Limb (tissue), 2 donors: ENCODE measurements around the gene GALNS.
"Not testable (repeated sequence)": the region's sequence is repeated elsewhere in the genome, so short reads cannot be mapped to it uniquely, and the experiment has no call there.

Experiments
- DNase-seq, 2 donors: peaks; one replicate each; pipeline ENCODE4 v3.0.0-alpha.2; 2016; ENCODE audit errors: extremely low spot score in 2 of 2

The GALNS gene

DNA sequence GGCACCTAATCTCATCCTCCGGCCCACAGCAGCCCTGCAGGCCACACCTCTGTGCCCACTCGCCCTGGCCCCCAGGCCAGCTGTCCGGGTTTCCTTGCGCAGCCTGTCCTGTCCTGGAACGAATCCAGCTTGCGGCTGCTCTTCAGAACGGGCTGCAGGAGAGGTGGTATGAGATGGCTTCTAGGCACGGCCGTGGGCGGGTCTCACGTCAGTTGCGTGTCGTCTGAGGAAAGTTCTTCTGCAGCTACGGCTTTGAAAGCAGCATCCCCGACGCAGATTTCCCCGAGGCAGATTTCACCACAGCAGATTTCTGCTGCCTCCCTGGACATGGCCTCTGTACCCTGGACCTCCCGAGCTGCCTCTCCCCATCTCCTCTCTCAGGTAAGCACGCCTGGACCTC lies 18.2 kb downstream of the GALNS start:
- no peak for DNase-seq

DNA sequence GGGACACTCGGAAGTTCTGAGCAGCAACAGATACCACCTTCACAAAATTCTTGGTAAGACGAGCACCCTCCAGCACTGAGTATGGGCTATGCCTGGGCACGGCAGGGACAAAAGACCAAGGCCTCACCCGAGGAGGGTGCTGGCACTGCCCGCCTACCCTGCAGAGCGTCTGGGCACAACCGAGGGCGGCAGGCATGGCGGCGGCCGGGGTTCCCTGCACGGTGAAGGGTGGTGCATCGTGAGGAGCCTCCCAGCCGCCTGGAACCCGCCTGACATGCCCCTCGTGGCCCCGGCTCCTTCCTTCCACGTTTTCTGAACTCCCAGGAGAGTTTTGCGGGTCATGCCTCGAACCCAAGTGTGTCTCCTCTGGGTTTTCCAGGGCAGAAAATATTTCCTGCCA lies 18.9 kb downstream of the GALNS start:
- no peak for DNase-seq

DNA sequence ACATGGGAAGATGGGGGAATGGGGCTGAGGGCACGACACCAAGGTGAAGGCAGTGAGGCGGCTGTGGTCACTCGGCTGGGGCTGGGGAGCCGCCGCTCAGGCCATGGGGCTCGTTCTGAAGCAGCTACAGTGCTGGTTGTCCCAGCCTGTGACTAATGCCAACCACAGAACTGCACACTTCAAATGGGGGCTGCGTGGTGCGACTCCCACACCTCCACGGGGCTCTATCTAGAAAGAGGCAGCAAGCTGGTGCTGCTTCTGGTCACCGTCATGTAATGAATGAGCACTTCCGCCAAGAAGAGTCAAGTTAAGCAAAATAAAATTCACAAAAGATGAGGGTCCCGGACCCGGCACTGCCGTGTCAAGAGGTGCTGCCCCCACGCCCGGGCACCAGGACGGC lies 20.0 kb downstream of the GALNS start:
- DNase-seq: no peak

DNA sequence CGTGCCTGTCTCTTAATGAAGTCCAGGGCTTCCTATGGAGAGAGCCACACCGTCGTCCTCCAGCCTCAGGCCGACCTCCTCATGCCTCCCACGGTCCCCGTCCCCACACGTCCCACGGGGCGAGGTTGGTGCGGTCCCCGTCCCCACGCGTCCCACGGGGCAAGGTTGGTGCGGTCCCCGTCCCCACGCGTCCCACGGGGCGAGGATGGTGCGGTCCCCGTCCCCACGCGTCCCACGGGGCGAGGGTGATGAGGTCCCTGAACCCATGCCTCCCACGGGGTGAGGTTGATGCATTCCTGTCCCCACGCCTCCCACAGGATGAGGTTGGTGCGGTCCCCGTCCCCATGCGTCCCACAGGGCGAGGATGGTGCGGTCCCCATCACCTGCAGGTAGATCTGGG lies 20.9 kb downstream of the GALNS start:
- no peak for DNase-seq

DNA sequence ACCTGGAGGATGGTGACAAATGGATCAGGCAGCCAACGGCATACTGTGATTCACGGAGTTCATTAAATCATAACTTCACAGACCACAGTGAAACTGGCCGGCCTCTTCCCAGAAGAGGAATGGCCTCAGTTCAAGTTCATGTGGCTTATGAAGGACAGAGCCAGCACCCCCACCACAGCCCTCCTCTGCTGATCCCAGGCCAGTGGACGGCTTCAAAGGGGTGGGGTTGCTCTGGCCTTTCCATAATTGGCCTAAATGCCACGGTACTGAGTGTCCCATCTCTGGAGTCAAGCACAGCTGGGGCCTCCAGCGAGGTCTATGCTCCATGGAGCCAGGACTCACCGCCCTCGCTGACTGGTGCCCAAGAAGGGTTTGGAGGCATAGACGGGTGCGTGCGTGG lies 21.4 kb downstream of the GALNS start:
- no peak for DNase-seq

GRCh38 chr16:88834670-88835069 lies 22.1 kb downstream of the GALNS start:
- DNase-seq: no peak

- DNase-seq: no peak
Measured at GRCh38 chr16:88833086-88833485, 23.7 kb downstream of the GALNS start.

DNA sequence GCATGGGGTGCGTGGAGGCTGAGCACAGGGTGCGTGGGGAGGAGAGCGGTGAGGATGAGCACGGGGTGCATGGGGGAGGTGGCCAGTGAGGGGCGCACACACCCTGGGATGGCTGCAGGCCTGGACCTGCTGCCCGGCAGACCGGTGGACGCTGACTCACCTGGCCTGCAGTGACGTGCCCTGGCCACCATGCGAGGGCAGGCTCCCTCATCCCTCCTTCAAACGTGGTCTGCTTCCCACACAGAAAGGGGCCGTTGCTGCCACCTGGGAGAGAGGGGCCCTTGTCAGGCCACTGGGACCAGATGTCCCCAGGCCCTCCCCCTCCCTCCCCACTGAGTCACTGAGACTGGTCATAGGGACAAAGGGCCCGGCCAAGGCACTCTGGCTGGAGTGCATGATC lies 24.9 kb downstream of the GALNS start:
- DNase-seq: no peak

DNA sequence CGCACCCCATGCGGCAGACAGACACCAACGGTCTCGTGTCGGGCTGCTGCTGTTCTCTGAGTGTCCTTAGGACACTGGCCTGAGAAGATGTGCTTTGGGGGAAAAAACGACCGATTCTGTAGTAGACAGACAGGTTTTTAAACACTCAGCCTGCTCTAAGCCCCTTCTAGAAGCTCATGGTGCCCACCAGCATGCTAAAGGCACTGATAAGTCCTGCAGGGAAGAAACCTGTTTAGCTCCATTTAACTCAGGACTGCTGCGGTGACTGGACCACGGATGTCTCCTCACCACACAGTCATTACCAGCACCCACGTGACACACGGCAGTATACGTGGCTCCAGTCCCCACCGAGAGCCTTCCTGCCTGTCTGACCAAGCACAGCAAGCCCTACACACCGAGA lies 26.0 kb downstream of the GALNS start:
- DNase-seq: no peak

GRCh38 chr16:88830258-88830657 lies 26.5 kb downstream of the GALNS start:
- DNase-seq: no peak

- DNase-seq: no peak
Measured at GRCh38 chr16:88828711-88829110, 28.0 kb downstream of the GALNS start.

DNA sequence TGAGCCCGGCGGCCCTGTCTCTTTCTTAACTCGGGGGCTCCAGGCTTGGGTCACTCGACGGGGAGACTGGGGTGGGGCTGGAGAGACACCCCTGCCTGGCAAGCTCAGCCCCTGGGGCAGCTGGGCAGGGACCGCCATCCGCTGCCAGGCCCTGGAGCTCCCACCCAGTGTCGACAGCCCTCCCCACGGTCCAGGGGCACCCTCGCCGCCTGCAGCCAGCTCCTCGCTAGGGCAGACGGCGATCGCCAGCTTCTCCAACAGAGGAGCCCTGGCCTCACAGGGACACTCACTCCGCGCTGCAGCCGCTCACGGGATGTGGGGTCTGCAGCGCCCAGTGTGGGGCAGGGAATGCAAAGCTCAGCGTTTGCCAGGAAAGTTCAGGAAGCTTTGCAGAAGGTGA lies 29.0 kb downstream of the GALNS start:
- DNase-seq: no peak

GRCh38 chr16:88826070-88826840 lies 30.5 kb downstream of the GALNS start:
- no peak for DNase-seq

DNA sequence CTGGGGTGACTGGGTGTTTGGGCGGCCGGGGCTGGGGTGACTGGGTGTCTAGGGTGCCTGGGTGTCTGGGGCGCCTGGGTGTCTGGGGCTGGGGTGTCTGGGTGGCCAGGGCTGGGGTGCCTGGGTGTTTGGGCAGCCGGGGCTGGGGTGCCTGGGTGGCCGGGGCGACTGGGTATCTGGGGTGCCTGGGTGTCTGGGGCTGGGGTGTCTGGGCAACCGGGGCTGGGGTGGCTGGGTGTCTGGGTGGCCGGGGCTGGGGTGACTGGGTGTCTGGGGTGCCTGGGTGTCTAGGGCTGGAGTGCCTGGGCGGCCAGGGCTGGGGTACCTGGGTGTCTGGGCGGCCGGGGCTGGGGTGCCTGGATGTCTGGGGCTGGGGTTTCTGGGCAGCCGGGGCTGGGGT lies 31.6 kb downstream of the GALNS start:
- DNase-seq: no peak

GRCh38 chr16:88824256-88825077 lies 32.3 kb downstream of the GALNS start:
- no peak for DNase-seq

GRCh38 chr16:88823646-88824045 lies 33.1 kb downstream of the GALNS start:
- DNase-seq: not testable (repeated sequence)

DNA sequence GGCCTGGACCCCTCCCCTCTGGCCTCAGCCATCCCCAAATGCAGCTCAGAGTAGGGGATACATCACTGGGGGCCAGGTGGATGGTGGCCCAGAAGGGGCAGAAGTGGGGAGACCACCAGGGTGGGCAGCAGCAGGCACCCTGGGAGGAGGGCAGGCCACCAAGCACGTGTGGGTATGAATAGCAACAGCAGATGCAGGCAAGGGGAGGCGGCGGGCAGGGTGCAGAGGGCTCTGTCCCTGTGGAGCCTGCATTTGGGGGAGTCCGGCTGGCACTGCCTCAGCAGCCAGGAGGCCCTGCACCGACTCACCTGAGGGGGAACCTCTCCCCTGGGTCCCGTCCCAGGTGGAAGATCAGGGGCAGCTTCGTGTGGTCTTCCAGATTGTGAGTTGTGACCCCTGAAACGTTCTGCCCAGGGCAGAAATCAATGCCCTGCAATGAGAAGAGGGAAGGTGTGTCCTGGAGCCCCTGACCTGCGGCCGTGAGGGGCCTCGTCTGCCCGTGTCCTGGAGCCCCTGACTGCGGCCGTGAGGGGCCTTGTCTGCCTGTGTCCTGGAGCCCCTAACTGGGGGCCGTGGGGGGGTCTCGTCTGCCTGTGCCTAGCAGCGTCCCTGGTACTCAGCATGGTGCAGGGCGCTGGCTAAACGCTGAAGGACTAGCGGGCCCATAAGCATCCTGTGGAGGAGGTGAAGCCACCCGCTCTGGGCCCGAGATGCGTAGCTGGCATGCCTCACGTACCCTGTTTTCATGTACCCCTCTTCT lies 34.3 kb downstream of the GALNS start:
- DNase-seq: no peak

GRCh38 chr16:88821168-88821850 lies 35.4 kb downstream of the GALNS start:
- DNase-seq: no peak

GRCh38 chr16:88820385-88821025 lies 36.2 kb downstream of the GALNS start:
- DNase-seq: no peak

GRCh38 chr16:88819126-88819525 lies 37.6 kb downstream of the GALNS start:
- DNase-seq: no peak

DNA sequence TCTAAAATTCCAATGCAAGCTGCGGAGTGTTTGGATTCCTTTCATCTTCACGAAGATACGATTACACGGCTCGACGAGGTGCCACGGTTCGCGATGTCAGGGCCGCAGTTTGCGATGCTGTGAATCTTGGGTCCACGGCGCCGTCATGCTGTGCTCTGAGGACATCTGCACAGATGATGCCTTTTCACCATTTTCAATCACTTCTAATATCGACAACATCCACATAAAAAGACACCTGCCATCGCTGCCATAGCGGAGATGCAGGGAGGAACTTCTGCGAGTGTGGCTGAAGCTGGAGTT lies 38.2 kb downstream of the GALNS start:
- DNase-seq: no peak
